Brain pericyte (primary cell): Measurements from ENCODE around the gene COQ9.

Experiments used
- DNase-seq: peaks from one replicate; pipeline ENCODE4 v3.0.0-alpha.2; 2012; ENCODE audit warnings: low read depth, low spot score

COQ9 gene

DNA sequence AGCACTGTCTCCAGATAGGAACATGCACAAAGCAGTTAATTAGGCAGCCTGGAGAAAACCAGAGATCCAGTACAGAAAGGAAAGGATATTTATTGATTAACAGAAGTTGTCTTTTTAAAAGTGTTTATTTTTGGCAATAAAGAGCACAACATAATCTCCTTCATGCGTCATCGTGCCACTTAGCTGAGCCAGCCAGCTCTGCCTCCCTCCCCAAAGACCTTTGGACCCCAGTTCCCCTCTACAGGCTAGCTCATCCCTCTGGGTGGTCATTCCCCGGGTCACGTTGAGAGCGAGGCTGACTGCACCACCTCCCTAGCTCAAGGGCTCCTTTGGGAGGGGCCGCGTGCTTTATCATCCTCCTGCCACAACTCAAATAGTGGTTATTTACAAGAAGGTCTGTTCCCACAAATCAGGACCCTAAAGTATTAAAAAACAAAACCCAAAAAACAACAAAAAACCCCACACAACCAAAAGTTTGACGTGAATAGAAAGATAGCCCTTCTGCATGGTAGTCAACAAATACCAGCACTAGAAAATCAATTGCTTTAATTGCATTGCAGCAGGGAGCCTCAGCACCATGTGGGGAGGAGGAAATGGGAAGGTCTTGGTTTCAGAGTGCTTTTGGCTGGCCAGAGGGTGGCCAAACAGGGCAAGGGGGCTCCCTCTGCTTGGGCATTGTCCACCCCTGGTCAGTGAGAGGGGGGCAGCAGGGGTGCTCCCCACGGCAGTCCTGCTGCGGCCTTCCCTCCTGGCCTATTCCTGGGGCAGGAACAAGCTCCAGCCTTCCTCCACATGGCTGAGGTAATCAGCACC is 24.8 kb downstream of the COQ9 start:
- no peak for DNase-seq

DNA sequence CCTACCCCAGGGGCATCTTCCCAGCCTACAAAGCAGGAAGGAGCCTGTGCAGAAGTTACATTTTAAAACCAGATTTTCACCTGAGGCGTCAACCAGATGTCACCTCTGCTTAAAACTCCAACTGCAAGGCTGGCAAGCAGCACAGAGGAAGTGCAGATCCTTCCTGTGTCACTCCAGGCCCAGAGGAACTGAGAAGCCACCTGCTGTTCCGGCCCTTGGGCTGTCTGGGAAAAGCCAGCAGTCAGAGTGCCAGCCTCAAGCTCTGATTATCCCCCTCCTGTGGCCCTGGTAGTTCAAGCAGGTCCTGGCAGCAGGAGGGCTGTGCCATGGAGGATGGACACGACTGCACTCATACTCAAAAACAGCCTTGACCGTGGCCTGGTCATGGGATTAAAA is 25.4 kb downstream of the COQ9 start:
- DNase-seq = no peak

DNA sequence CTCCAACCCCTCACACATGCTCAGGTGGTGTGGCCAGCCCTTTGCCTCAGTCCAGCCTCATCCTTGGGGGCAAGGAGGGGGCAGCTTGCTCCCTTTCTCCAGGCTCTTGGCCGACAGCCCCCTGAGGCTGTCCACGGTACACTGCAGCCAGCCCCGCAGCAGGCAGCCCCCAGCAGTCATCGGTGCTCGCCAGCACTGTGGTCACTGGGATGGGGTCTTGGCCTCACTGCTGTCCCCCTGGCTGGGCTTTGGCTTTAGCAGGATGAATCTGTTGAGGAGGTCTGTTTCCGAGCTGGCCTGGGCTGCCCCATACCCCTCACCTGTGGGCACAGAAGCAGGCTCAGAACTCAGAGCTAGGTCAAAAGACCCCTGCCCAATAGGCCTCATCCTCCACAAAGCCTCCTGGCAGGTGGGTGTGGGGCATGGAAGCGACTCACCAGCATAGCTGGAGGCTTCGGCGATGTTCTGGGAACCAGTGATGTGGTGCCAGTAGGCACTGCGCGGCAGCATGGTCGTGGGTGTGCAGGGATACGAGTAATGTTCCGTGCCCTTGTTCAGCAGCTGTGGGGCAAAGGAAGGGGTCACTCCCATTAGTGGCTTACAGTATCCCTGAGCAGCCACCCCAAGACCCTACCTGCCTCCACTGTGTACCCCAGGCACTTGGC is 26.0 kb downstream of the COQ9 start:
- no peak for DNase-seq

DNA sequence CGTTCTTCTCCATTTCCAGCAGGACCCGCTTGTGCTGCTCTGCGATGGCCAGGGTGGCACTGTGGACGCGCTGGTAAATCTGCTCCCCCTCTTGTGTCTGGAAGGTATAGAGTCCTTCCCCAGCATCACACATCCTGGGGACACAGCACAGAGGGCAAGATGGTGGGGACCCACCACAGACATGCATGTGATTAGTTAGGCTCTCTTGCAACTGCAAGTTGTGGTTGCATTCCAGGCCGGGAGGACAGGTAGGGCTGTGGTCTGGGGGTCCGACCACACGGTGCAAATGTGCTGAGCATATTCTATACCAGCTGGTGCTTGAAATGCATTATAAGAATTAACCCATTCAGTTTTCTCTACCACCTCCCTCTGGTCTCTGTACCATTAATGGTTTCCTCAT is 26.6 kb downstream of the COQ9 start:
- DNase-seq = no peak

DNA sequence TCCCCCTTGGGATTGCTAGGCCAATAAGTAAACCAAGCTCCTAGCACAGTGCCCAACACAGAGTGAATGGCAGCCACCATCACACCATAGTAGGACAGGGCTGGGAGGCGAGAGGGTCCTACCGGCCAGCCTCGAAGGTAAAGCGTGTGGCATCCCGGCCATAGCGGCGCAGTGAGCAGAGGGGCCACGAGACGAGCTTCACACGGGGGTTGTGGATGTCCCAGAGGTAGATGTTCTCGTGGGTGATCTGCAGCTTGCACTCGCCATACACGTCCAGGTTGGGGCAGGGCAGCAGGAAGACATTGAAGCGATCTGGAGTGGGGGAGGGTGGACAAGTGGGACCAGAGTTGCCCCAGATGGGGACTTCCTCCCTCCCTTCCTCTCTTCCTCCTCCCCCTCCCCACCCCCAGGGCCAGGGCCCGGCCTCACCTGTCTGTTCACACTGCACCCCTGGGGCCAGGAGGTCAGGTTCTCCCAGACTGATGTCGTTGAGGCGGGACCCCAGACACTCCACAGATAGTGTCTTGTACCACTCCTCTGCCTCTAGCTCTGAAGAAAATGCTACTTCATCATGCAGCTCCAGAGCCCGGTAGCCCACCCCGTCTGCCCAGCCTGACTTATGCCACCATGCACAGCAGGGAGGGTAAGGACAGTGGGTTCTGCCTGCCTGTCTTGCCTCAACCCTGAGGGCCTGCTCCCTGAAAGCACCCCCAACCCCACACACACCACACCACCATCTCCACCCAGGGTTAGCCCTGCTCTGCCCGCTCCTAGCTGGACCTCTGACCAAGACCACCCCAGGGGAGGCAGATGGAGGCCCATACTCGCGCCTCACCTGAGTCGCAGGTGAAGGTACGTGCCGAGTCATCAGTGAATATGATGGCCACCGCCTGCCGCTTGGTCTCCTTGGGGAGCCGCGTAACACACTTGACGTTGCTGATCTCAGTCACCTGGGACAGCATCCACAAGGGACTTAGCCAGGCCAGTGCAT is 27.7 kb downstream of the COQ9 start:
- no peak for DNase-seq

DNA sequence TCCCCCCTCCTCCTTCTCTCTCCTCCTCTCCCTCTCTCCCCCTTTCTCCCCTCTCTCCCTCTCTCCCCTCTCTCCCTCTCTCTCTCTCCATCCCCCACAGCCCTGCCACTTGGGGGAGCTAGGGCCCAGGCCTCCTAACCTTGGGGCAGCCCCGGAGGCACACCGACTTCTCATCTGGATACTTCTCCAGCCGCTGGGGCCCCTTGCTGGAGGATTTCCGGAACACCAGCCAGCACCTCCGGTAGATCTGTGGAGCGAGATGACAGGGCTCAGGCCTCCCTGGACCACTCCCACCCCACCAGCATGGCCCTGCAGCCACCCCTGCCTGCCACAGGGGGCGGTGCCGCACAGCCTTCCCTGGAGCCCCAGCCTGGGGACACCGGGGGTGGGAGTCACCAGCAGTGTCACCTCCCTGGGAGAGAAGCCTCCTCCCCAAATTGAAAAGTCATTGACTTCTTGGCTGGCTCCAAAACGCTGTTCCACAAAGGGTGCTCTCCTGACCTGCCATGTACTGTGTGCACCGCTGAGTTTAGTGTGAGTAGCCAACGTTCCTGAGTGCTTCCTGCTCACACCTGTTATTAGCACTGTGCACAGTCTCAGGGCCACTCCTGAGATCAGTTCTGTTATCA is 28.5 kb downstream of the COQ9 start:
- no peak for DNase-seq

DNA sequence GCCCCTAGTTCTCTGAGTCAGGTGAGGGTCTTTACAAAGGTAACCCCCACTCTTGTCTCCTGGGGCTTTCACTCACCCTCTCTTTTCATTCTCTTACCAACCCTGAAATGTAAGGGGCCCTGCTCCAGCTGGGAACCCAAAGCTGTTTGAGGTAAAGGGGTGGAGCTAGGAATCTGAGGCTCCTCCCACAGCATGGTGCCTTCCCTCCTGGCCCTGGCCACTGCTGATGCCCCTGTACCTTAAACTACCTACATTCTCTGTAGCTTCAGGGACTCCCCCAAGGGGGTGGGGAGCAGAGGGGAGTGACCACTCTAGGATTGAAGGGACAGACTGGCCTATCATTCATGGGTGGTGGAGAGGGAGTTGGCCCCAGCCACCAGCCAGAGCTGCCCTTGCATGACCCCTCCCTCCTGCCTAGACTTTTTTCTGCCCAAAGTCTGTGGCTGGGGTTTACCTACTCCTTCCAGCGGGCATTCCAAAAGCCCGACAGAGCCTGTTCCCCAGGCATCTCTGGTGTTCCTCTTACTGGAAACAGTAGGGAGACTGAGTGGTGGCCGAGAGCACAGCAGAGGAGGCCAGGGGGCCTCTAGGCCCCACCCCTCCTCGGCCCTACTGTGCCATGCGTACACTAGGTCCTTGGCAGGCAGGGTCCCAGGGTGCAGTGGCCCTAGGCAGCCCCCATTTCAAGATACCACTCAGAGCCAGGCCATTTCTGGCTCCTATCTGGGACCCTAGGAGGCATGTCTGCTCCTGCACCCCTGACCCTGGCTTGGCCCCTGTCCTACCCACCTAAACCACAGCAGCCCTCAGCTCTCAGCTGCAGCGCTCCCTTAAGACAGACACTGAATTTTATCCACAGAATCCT is 29.5 kb downstream of the COQ9 start:
- no peak for DNase-seq

DNA sequence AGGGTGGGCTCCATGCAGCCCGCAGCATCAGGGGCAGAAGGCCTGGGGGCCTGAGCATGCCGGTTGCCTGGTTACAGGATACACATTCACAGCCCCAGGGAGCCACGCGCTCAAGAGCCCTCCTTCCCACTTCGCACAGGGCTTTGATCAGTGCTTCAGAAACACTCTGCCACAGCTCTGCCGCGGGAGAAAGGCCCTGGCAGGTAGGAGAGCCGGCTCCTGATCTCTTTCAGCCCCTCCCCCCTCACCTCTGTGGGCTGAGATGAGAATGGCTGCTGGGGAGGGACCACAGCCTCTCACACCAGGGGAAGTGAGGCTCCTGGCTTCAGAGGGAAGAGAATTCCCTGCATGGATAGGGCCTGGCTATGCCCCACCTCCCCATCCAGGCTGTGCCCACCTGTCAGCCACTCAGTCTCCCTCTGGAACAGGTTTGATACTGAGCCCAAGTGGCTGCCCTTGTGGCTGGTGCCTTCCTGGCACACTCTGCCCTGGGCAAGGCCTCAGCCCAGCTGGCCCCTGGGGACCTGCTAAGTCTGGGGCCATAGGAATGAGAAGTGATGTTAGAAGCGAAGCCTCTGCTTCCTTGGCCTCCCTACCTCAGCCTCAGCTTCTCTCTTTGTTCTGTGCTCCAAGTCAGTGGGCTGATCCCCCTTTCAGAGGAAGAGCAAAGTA is 30.4 kb downstream of the COQ9 start:
- DNase-seq = no peak

DNA sequence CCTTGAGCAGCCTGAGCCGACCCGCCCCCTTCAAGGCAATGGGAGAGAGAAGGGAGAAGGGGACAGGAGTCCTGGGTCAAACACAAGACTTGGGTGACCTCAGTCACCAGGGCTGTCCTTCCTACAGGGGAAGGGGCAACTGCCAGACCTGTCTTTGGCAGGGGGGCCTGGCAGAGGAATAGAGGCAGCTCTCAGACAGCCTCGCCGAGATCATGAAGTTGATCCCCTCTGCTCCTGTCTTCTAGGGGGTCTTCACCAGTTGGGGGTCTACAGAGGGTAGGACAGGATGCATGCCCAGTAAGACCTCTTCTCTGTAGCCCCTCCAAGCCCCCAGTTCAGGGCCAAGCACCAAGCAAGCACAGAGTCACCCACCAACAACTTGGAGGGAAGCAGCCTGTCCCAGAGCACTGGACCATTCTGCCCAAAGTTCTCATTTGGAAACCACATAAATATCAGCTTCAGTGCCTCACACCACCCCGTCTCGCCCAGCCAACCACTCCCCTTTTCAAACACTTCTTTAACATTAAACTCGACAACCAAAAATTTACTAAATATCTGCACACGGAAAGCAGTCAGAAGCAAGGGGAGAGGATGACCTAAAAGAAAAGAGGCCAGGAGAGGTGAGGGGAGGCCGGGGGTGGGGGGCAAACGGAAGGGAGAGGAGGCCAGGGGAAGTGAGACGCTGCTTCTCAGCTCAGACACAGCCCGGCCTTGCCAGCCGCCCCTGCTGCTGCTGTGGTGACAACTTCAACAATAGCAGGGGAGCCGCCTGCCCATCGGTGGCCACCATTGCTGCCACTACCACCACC is 31.3 kb downstream of the COQ9 start:
- DNase-seq = no peak

DNA sequence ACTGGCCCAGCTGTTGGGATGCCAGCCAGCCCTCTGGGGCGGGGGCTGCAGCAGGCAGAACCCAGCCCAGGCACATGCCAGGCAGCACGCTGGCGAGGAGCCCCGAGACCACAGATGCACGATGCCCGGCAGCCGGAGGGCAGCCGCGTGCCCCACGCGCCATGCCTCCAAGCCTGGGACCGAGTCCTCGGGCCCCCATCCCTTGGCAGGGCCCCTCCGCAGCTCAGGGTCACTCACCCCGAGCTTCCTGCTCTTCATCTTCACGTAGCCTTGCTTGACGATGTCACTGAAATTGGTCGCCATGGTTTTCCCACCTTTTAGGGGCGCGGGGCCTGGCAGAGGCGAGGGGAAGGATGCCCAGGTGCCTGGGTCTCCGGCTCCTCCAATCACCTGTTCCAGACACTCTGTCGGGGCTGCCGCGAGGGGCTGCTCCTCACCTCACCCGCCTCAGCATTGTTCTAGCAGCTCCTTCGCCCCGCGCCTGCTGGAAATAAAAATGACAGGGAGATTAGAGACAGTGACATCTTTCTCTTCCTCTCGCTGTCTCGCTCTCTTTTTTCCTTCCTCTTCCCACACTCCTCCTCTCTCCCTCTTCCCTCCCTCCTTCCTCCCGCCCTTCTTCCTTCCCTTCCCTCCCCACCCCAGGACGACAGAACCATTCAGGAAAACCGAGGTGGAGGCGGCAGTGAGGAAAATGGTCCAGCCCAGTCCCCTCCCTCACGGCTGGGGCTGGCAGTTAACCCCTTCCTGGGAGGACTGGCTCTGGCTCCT is 32.1 kb downstream of the COQ9 start:
- DNase-seq = peak; percentile 12

DNA sequence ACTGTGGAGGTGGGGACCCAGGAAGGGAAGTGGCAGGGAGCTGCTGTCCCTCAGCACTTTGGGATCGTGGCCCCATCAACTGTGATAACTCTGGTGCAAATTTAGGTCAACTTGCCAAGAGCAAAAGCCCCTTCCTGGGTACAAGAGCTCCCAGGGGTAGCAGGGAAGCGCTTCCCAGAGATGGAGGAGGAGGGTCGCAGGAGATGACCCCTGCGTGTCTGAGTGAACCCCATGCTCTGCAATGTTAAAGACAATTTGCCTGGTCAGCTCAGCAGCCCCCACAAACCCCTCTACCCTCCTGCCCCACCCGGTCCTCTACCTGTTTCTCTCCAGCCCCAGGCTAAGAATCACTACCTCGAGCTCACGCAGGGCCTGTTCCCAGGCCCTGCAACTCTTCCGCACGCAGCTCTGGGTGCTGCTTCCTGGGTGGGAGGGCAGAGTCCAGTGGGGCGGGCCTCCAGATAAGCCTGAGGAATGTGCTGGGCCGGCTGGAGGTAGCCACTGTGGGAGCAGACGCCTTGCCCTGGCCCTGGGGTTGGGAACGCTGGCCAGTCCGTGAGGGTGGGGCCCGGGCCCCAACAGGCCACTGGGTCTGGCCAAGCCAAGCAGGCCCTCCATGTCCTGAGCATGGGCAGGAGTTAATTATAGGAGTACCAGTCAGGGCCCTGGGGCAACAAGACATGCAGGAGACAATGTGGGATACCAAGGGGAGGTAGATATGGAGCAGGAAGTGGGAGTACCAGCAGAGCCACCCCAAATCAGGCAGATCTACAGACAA is 32.9 kb downstream of the COQ9 start:
- no peak for DNase-seq

DNA sequence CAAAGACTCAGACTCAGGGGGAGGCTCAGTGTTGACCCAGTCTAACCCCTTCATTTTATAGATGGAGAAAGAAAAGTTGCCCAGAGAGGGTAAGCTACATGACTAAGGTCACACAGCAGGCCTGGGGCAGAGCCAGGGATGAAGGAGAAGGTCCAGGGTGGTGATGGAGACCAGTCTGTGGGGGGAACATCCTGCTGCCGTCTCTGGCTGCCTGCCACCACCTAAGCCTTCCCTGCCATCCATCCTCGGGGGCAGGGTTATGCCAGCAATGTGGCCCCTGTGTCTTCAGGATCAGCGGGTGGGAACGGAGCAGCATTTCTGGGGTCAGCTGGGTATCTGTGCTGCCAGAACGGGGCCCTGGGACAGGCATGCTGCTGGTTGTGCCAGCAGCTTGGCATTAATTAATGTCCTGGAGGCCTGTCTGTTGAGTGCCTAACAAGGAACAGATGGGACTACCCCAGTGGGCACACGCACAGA is 33.5 kb downstream of the COQ9 start:
- DNase-seq = no peak

DNA sequence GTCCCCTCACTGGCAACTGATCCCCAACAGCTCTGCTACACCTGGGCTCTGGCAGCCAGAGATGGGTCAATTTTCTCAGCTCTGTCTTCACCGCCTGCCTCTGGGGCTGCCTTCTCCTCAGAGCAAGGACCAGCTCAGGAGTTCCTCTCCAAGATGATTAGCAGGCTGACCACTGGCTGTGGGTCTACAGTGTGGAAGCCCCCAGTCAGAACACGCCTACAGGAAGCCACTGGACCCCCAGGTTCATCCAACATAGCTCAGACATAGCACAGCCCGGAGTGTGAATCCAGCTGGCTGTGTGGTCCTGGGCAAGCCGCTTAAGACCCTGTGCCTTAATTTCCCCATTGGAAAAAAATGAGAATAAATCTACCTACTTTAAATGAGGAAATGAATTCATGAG is 34.1 kb downstream of the COQ9 start:
- DNase-seq = no peak

DNA sequence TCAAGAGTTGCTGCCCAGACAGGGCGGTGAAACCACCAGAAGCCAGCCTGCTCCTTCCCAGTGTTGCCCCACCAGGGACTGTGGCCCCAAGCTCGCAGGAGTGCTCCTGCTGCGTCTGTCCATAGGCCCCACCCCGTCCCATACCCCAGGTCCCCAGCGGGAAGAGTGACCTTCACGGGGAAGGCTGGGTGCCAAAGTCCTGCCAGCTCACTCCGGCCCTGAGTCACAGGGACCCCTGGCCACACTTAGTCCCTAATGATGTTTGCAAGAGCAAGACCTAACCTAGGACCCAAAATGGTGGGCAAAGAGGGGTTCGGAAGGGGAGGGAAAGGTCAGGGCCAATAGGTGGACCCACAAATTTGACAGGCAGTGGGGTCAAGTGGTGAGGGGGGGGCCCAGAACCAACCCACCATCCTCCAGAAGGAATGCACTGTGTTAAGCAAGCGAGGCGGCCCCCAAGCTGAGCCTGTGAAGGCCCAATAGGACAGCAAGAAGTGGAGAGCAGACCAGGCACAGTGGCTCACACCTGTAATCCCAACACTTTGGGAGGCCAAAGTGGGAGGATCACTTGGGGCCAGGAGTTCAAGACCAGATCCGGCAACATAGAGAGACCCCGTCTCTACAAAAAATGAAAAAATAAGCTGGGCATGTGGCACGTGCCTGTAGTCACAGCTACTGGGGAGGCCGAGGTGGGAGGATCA is 35.7 kb downstream of the COQ9 start:
- no peak for DNase-seq

DNA sequence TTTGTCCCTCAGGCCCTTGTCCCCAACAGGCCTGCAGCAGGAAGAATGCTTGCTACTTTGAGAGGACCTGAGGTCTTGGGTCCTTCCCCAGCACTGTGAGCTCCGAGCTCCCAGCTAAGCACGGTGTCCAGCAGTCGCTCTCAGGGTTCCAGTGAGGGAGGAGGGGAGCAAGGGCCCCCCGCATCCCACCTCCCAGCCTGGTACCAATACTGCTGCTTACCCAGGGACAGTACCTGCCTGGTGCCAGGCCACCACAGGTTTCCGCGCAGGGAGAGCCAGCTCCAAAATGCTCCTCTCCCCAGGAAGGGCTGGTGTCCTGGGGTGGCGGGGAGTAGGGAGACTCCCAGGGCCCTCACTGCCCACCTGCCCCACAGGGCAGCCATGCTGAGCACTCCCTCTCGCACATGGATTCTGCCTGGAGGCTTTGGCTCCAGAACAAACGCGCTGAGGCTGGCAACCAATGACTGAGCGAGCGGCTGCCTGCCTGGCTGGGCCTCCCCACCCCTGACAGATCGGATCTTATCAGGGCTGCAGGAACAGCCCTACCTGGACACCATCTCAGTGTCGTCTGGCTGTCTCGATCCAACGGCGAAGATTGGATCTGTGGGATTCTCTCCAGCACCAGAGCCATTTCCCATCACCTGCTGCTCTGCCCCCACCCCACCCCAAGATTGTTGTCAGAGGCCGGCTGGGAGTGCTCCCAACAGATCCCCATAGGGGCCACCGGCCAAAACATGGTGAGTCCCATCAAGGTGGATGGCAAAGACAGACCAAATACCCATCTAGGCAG is 36.6 kb downstream of the COQ9 start:
- DNase-seq = no peak

DNA sequence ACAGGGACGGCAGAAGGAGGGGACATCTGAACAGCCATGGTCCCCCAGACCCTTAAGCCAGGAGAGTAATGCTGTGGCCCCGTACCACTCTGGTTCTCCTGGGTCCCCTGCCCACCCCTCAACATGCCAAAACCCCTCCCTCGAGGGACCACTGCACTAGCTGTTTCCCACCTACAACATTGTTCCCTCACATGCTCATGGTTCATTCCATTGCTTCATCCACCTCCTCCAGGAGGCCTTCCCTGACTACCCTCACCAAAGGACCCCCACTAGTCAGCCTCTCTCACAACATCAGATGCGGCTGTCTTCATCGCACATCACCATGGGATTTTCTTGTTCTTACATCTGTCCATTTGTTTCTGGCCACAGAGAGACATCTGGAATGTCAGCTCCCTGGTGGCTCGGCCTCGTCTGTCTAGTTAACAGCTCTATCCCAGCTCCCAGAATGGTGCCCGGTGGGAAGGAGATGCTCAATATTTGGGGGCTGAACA is 37.3 kb downstream of the COQ9 start:
- no peak for DNase-seq
